Uterus (tissue), 2 donors: ENCODE results near the gene LSP1.

Experiments used
- CTCF ChIP-seq, 4 experiments: fragments of 200-600 bp in 2 of 4; fragments of 450-650 bp in 2 of 4; sonication (generic) in 2 of 4; IDR thresholded peaks; one replicate each; pipeline ENCODE4 v1.5.1; 2016 to 2019; ENCODE audit warnings: antibody characterized with exemption in 4 of 4, mild to moderate bottlenecking in 2 of 4, moderate library complexity in 1 of 4
- POLR2A ChIP-seq, 2 donors: fragments of 450-650 bp; IDR thresholded peaks; one replicate each; pipeline ENCODE4 v1.6.1; 2016; ENCODE audit warnings: antibody characterized with exemption in 2 of 2, mild to moderate bottlenecking in 1 of 2, moderate library complexity in 1 of 2

- TF ChIP-seq CTCF (IDR thresholded peaks at IDR 0.05) (no peak), POLR2A (IDR thresholded peaks at IDR 0.05) (no peak)
Measured at GRCh38 chr11:1848640-1849430, 4.0 kb upstream of the LSP1 start.
